Measurements from ENCODE around the gene ACTR2. TPM values are rescaled to one million over a fixed set of nuclear protein-coding genes. Genes with fewer than 3 reads are reported as not detected.

Gene ACTR2
- total RNA-seq, 1 experiment from 2014 or later = 246 TPM

GRCh38 chr2:65282477-65283053 lies 54.9 kb downstream of the ACTR2 start:
- Histone ChIP-seq H3K4me3 (no peak overlapping the region), H3K36me3 (ENCODE audit: low read depth) (no peaks in the 10 kb centered on the region), H3K9me2 (ENCODE audit: insufficient read depth) (no peaks in the 10 kb centered on the region), H3K4me2 (no peak overlapping the region), H3K27ac (no peak overlapping the region), H2AFZ (no peak overlapping the region), H3K79me2 (ENCODE audit: low read depth) (no peaks in the 10 kb centered on the region), H3F3A (ENCODE audit: insufficient read depth, low read depth) (no peaks in the 10 kb centered on the region), H3K27me3 (ENCODE audit: insufficient read depth, low read depth) (no peaks in the 10 kb centered on the region), H4K20me1 (ENCODE audit: insufficient read depth) (no peaks in the 10 kb centered on the region; the same call in 1 of the 2 replicates), H3K4me1 (replicated peaks; ENCODE audit: insufficient read depth) (no peaks in the 10 kb centered on the region), H3K9me3 (ENCODE audit: insufficient read depth, low read depth) (no peaks in the 10 kb centered on the region)
- TF ChIP-seq EZH2 (IDR thresholded peaks at IDR 0.05; ENCODE audit: low read depth) = no peak
- TF ChIP-seq CTCF (conservative IDR thresholded peaks at IDR 0.05) = no peak
- POLR2A ChIA-PET (ENCODE audit: unreplicated experiment) = interaction anchor here (0.6 kb wide), 1 partner anchor 55 kb away, joined by 20 read pairs; the partner anchor contains the start of gene ACTR2
- intact Hi-C loops (cut with micrococcal nuclease; ENCODE audit: unreplicated experiment) = loop anchor here (5.0 kb wide), 1 partner anchor 150 kb away; the partner anchor contains the start of gene SPRED2
- no peak for DNase-seq
- CTCF ChIA-PET = interaction anchor here (0.7 kb wide), 1 partner anchor 147 kb away, joined by 4 read pairs; no protein-coding TSS in a partner anchor
- no TSS peak for BruUV-seq (replicated peaks)

GRCh38 chr2:65287364-65287763 lies 59.7 kb downstream of the ACTR2 start:
- H2AFZ ChIP-seq = no peak overlapping the region
- H3K4me1 ChIP-seq (replicated peaks; ENCODE audit: insufficient read depth) = no peaks in the 10 kb centered on the region
- H3K4me2 ChIP-seq = no peak overlapping the region
- H3K27me3 ChIP-seq (ENCODE audit: insufficient read depth, low read depth) = no peaks in the 10 kb centered on the region
- H3K9me3 ChIP-seq (ENCODE audit: insufficient read depth, low read depth) = no peaks in the 10 kb centered on the region
- H3K9me2 ChIP-seq (ENCODE audit: insufficient read depth) = no peaks in the 10 kb centered on the region
- H3K27ac ChIP-seq = no peak overlapping the region
- H3K4me3 ChIP-seq = no peak overlapping the region
- H3F3A ChIP-seq (ENCODE audit: insufficient read depth, low read depth) = no peaks in the 10 kb centered on the region
- intact Hi-C loops (cut with micrococcal nuclease; ENCODE audit: unreplicated experiment) = no loop called here
- BruUV-seq (replicated peaks) = no TSS peak
- no peak for DNase-seq
- H4K20me1 ChIP-seq (ENCODE audit: insufficient read depth) = no peaks in the 10 kb centered on the region; the same call in 1 of the 2 replicates
- ChIA-PET CTCF (no interaction called here), POLR2A (ENCODE audit: unreplicated experiment) (no interaction called here)
- H3K36me3 ChIP-seq (ENCODE audit: low read depth) = no peaks in the 10 kb centered on the region
- H3K79me2 ChIP-seq (ENCODE audit: low read depth) = no peaks in the 10 kb centered on the region
- no peak for TF ChIP-seq CTCF (conservative IDR thresholded peaks at IDR 0.05)
- TF ChIP-seq EZH2 (IDR thresholded peaks at IDR 0.05; ENCODE audit: low read depth) = no peak

- DNase-seq = no peak
- Histone ChIP-seq H3F3A (ENCODE audit: insufficient read depth, low read depth) (0 out of 2 replicates have a peak, but pooled peaks cover 7% of the 10 kb centered on the region), H3K9me3 (ENCODE audit: insufficient read depth, low read depth) (no peaks in the 10 kb centered on the region), H3K4me3 (no peak overlapping the region), H3K27me3 (ENCODE audit: insufficient read depth, low read depth) (no peaks in the 10 kb centered on the region), H3K27ac (no peak overlapping the region), H3K4me1 (replicated peaks; ENCODE audit: insufficient read depth) (no peaks in the 10 kb centered on the region), H2AFZ (no peak overlapping the region), H3K4me2 (no peak overlapping the region), H3K79me2 (ENCODE audit: low read depth) (no peaks in the 10 kb centered on the region), H4K20me1 (ENCODE audit: insufficient read depth) (no peaks in the 10 kb centered on the region), H3K36me3 (ENCODE audit: low read depth) (no peaks in the 10 kb centered on the region), H3K9me2 (ENCODE audit: insufficient read depth) (no peaks in the 10 kb centered on the region)
- TF ChIP-seq CTCF (conservative IDR thresholded peaks at IDR 0.05) (no peak), EZH2 (IDR thresholded peaks at IDR 0.05; ENCODE audit: low read depth) (no peak)
- intact Hi-C loops (cut with micrococcal nuclease; ENCODE audit: unreplicated experiment) = no loop called here
- BruUV-seq (replicated peaks) = no TSS peak
- CTCF ChIA-PET = interaction anchor here (0.7 kb wide), 1 partner anchor 1371 kb away, joined by 3 read pairs; no protein-coding TSS in a partner anchor
- POLR2A ChIA-PET (ENCODE audit: unreplicated experiment) = no interaction called here
Measured at GRCh38 chr2:65291216-65292105, 63.8 kb downstream of the ACTR2 start.
